DMS153 (cell line): ENCODE results near the gene ROPN1L.
"Not testable (repeated sequence)": the region's sequence is repeated elsewhere in the genome, so short reads cannot be mapped to it uniquely, and the experiment has no call there.

Source experiments
- DNase-seq: peaks from one replicate; lab custom pipeline; 2025; lab: John Stamatoyannopoulos, UW

The ROPN1L gene

DNA sequence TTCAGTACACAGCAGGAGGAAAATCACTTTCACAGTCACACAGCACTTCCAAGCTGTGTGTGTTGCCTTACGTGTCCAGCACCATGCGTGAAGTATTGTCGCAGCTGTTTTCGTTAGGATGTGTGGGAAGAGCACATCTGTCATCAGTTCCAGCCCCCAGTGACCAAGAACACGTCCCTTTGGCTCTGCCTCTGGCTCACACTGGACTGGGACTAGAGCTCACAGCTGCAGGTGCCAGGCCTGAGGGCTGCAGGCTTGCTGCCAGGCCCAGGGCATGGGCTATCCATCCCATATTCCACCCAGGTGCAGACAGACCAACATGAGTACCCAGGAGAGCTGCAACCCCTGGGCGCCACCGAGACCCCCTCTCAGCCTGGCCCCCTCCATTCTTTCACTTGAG is 61.6 kb downstream of the ROPN1L start:
- no peak for DNase-seq

DNA sequence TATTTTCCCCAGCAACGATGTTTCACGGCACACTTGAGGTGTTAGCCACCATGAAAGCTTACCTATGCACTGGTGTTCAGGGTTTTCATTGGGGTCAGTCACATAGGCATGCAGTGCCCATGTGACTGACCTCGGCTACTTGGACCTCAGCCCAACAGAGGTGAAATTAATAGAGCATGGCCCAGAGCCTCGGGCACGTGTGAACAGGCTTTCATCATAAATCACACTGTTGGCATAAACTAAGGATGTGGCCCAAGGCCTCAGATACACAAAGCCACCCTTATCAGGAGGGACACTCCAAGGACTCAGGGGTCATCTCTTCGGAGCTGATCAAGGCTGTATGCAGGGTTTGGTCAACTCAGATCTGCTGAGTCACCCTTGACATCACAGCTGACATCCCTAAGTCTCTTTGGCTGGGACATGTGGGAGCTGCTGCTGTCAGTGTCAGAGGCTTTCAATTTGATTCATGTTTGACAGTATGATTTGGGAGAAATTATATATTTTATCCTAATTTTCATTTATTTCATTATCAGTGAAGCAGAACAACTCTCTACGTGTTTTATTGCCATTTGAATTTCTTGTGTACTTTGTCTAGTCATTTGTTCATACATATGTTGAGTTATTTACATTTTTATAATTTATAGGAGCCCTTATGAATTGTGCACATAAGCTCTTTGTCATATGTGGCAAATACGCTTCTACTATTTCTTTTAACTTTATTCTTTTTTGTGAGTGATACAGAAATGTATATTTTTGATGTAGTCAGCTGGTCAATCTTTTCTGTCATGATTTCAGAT is 62.5 kb downstream of the ROPN1L start:
- DNase-seq, result no peak

DNA sequence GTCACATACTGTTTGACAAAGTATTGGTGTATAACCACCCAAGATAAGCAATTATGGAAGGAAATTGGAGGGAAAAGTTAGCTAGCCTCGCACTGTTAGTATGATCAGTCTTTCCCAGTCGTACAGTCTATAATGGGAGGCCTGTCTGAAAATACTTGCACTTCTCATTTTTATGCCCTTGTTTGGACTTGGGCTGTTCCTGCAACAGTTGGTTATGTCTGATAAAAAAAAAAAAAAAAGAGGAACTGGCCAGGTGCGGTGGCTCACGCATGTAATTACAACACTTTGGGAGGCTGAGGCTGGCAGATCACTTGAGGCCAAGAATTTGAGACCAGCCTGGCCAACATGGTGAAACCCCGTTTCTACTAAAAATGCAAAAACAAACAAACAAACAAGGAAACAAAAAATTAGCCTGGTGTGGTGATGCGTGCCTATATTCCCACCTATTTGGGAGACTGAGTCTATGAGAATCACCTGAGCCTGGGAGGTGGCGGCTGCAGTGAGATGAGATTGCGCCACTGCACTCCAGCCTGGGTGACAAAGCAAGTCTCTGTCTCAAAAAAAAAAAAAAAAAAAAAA is 63.9 kb downstream of the ROPN1L start:
- DNase-seq, result no peak

- no peak for DNase-seq
Measured at GRCh38 chr5:10506535-10506934, 64.9 kb downstream of the ROPN1L start.

DNA sequence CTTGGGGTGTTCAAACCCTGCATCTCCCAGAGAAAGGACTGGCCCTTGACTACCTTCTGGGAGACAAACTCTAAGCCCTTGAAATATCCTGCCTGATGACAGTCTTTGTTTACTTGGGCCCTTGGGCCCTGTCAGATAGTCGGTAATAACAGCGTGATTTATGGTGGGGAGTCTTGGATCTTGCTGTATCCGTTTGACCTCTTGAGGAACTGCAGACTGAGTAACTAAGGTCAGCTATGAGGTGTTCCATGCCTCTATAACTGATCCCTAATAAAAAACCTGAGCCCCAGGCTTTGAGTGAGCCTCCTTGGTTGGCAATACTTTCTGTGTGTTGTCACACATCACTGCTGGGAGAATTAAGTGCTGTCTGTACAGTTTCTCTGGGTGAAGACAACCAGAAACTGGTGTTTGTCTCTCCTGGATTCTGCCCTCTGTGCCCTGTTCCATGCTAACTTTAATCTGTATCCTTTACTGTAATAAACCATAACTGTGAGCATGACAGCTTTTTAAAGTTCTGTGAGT is 66.0 kb downstream of the ROPN1L start:
- DNase-seq, result no peak

- DNase-seq, result peak; percentile 24
Measured at GRCh38 chr5:10509575-10509974, 67.9 kb downstream of the ROPN1L start.

- no peak for DNase-seq
Measured at GRCh38 chr5:10511741-10512640, 70.3 kb downstream of the ROPN1L start.

GRCh38 chr5:10513501-10514442 is 72.1 kb downstream of the ROPN1L start:
- no peak for DNase-seq

- not testable (repeated sequence) for DNase-seq
Measured at GRCh38 chr5:10514572-10514971, 72.9 kb downstream of the ROPN1L start.
